ENCODE data around the gene EIF3I.

EIF3I gene

GRCh38 chr1:32186077-32186476 is 36.1 kb upstream of the EIF3I start:
- Histone ChIP-seq H3K9me3 (no peaks in the 10 kb centered on the region), H3K27ac (no peak overlapping the region), H3K27me3 (no peaks in the 10 kb centered on the region), H3K4me1 (ENCODE audit: control insufficient read depth in 1 of 2, insufficient read depth in 1 of 2, low read depth in 1 of 2, low read length in 1 of 2) (peaks cover 0 to 16% of the 10 kb centered on the region in 2 experiments), H3K36me3 (peaks cover 65% of the 10 kb centered on the region), H3K4me3 (ENCODE audit: low read depth in 1 of 2, low read length in 1 of 2) (no peak overlapping the region)
- no peak for TF ChIP-seq CTCF (IDR thresholded peaks at IDR 0.05)

DNA sequence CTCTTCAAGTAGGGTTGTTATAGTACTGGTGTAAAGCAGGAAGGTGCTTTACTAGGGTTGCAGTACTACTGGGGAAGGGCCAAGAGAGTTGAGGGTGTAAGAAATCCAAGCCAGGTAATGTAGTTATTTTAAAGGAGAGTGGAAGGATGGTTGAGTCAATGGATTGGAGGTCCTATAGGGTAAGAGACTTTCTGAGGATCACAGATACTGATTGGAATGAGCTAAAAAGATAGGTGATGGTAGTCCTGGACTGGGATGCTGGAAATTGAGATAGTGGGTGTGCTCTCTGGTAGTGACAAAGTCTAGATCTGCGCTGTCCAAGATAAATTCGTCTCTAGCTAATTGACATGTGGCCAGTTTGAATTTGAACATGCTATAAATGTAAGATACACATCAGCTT is 35.7 kb upstream of the EIF3I start:
- no peaks in the 10 kb centered on the region for H3K9me3 ChIP-seq
- H3K27ac ChIP-seq = no peak overlapping the region
- no peak for TF ChIP-seq CTCF (IDR thresholded peaks at IDR 0.05)
- H3K36me3 ChIP-seq = peaks cover 69% of the 10 kb centered on the region
- peaks cover 0 to 11% of the 10 kb centered on the region in 2 experiments for H3K4me1 ChIP-seq (ENCODE audit: control insufficient read depth in 1 of 2, insufficient read depth in 1 of 2, low read depth in 1 of 2, low read length in 1 of 2)
- H3K27me3 ChIP-seq = no peaks in the 10 kb centered on the region
- H3K4me3 ChIP-seq (ENCODE audit: low read depth in 1 of 2, low read length in 1 of 2) = no peak overlapping the region

DNA sequence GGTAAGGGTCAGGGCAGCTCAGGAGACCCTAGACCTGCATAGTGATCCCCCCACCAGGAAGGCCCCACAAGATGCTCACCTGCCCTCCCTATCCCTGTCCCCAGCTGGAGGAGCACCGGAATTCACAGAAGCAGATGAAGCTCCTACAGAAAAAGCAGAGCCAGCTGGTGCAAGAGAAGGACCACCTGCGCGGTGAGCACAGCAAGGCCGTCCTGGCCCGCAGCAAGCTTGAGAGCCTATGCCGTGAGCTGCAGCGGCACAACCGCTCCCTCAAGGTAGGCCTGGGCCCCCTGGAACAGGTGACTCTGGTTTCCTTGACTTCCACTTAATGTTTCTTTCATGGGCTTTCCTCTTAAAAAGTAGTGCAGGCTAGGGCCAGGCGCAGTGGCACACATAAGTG is 34.4 kb upstream of the EIF3I start:
- peaks cover 83% of the 10 kb centered on the region for H3K36me3 ChIP-seq

DNA sequence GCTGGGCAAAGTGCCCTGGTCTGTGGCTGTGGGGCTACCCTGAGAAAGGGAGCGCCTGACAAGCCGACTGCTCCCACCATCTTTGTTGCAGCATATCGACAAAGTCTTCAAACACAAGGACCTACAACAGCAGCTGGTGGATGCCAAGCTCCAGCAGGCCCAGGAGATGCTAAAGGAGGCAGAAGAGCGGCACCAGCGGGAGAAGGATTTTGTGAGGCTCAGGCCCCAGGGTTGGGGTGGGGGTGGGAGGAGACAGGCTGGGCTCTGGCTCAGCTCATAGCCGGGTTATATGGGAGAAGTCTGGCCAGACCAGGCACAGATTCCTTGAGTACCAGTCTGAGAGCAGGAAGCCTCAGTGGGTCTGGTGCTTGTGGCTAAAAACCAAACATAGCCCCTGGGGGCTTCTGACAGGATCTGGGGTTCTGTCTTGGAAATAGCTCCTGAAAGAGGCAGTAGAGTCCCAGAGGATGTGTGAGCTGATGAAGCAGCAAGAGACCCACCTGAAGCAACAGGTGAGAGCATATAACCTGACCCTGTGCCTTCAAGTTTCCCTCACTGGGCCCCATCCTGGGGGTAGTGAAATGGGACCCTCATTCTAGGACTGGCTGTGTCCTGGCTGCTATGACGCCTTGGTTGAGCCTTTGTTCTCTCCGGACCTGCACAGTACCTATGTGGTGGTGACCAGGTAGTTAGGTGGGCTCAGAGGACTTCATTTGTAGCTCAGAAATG is 29.8 kb upstream of the EIF3I start:
- Histone ChIP-seq H3K36me3 (peaks cover 97% of the 10 kb centered on the region), H3K27ac (no peak overlapping the region), H3K27me3 (no peaks in the 10 kb centered on the region), H3K4me3 (ENCODE audit: low read depth in 1 of 2, low read length in 1 of 2) (no peak overlapping the region), H3K4me1 (ENCODE audit: control insufficient read depth in 1 of 2, insufficient read depth in 1 of 2, low read depth in 1 of 2, low read length in 1 of 2) (no peaks in the 10 kb centered on the region), H3K9me3 (no peaks in the 10 kb centered on the region)
- no peak for TF ChIP-seq CTCF (IDR thresholded peaks at IDR 0.05)

More for the DNA sequence above, 34.4 kb upstream of the EIF3I start:
- Histone ChIP-seq H3K27me3 (no peaks in the 10 kb centered on the region), H3K4me1 (ENCODE audit: control insufficient read depth in 1 of 2, insufficient read depth in 1 of 2, low read depth in 1 of 2, low read length in 1 of 2) (peaks cover 0 to 5% of the 10 kb centered on the region in 2 experiments), H3K9me3 (no peaks in the 10 kb centered on the region), H3K27ac (no peak overlapping the region), H3K4me3 (ENCODE audit: low read depth in 1 of 2, low read length in 1 of 2) (no peak overlapping the region)
- no peak for TF ChIP-seq CTCF (IDR thresholded peaks at IDR 0.05)

DNA sequence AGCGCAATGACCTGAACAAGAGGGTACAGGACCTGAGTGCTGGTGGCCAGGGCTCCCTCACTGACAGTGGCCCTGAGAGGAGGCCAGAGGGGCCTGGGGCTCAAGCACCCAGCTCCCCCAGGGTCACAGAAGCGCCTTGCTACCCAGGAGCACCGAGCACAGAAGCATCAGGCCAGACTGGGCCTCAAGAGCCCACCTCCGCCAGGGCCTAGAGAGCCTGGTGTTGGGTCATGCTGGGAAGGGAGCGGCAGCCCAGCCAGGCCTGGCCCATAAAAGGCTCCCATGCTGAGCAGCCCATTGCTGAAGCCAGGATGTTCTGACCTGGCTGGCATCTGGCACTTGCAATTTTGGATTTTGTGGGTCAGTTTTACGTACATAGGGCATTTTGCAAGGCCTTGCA is 27.2 kb upstream of the EIF3I start:
- TF ChIP-seq CTCF (IDR thresholded peaks at IDR 0.05) = no peak
- Histone ChIP-seq H3K27ac (no peak overlapping the region), H3K27me3 (no peaks in the 10 kb centered on the region), H3K4me1 (ENCODE audit: control insufficient read depth in 1 of 2, insufficient read depth in 1 of 2, low read depth in 1 of 2, low read length in 1 of 2) (peaks cover 3% of the 10 kb centered on the region in 2 experiments), H3K9me3 (no peaks in the 10 kb centered on the region), H3K36me3 (peaks cover 88% of the 10 kb centered on the region), H3K4me3 (ENCODE audit: low read depth in 1 of 2, low read length in 1 of 2) (no peak overlapping the region)

Data from neutrophil (primary cell).